ENCODE results near the gene C17orf107.

- TF ChIP-seq EZH2phosphoT487 (IDR thresholded peaks at IDR 0.05; ENCODE audit: low read depth, severe bottlenecking, unreplicated experiment) (no peak), CTCF (IDR thresholded peaks at IDR 0.05; ENCODE audit: poor library complexity) (no peak)
These were observed 38.7 kb upstream of the C17orf107 start for GRCh38 chr17:4860651-4861050.

All from hepatocyte (in vitro differentiated cells).